ENCODE data around the gene MYO1B. TPM values are rescaled to one million over a fixed set of nuclear protein-coding genes. Genes with fewer than 3 reads are reported as not detected.
A peak's percentile ranks its signal among the peaks of the same experiment; 100 is the strongest.

Gene MYO1B
- total and polyA plus RNA-seq, 4 donors = 14.1 to 86.4 (median 56.3) TPM

DNA sequence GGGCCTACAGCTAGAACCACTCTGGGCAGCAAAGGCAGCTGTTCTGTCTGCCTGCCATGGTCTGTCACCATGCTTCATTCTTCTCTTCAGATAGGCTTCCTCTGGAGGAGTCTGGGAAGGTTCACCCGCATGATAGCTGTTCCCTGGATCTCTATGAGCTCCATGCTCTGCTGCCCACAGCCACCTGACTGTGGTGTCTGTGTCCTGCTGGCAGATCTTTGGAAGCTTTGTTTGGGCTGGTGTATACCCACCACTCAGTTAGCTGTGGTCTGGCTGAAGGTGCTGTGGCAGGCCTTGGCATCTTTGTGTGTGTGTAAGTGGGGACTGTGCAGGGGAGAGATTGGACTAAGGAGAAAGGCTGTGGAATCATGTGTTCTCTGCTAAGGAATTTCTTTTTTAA is 23.4 kb downstream of the MYO1B start:
- H3K4me3 ChIP-seq (ENCODE audit: low read length in 2 of 2) = no peak overlapping the region
- H3K4me1 ChIP-seq (ENCODE audit: control insufficient read depth in 1 of 2, insufficient read depth in 2 of 2, low read length in 2 of 2) = peaks cover 7 to 20% of the 10 kb centered on the region in 2 donors
- 98 to 100% methylated on average over 1 of the region's 1 CpG for WGBS, 2 donors

DNA sequence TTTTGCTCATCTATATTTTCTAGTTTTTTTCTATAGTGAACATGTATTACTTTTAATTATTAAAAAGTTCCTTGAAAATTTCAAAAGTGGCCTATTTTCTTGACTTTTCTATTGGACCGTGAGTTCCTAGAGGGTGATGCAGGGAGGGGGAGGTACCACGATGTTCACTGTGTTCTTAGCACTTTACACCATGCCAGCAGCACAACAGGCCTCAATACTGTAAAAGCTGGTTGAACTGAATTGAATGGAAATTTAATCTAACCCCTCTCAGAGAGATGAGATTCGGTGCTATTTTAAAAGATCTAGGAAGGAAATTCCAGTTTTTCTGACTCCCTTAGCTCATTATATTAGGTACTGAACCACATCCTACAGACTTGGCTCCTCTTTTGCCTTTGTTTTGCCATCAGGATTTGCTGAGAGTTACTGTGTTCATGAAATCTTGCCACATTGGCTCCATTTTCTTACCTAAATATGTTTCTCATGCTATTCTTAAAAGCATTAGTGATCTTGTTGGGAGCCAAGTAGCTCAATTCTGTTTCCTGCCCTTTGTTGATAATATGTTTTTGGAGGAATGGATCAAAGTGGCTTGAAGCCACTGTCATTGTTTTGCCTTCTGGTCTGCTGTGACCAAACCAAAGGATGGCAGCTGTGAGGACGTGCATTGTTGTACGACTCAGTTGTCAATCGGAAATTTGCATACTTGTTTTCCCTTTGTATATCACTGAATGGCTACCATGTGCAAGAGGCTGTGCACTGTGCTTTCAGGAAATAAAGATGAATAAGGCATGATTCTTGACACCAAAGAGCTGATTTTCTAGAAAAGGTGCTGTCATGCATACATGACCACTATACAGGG is 25.3 kb downstream of the MYO1B start:
- Histone ChIP-seq H3K9me3 (ENCODE audit: control insufficient read depth, low read length) (no peaks in the 10 kb centered on the region), H3K4me3 (ENCODE audit: low read length in 2 of 2) (no peak overlapping the region), H3K27me3 (ENCODE audit: control insufficient read depth in 1 of 2, insufficient read depth in 2 of 2, low read length in 1 of 2) (no peaks in the 10 kb centered on the region), H3K4me1 (ENCODE audit: control insufficient read depth in 1 of 2, insufficient read depth in 2 of 2, low read length in 2 of 2) (peaks cover 4 to 24% of the 10 kb centered on the region in 2 donors), H3K27ac (ENCODE audit: low read depth in 1 of 2, low read length in 2 of 2) (peak overlapping the region; percentile 48 to 84), H3K36me3 (ENCODE audit: control insufficient read depth in 1 of 2, insufficient read depth in 2 of 2, low read length in 1 of 2) (no peaks in the 10 kb centered on the region)
- DNase-seq = no peak
- no peak for ATAC-seq (ENCODE audit: low FRiP score)
- 7 to 17% methylated on average over 6 of the region's 6 CpGs for WGBS, 2 donors
- intact Hi-C loops (cut with DNase I) = no loop called here

More for the DNA sequence above, 23.4 kb downstream of the MYO1B start:
- DNase-seq = no peak
- no peaks in the 10 kb centered on the region for H3K36me3 ChIP-seq (ENCODE audit: control insufficient read depth in 1 of 2, insufficient read depth in 2 of 2, low read length in 1 of 2)
- H3K27me3 ChIP-seq (ENCODE audit: control insufficient read depth in 1 of 2, insufficient read depth in 2 of 2, low read length in 1 of 2) = no peaks in the 10 kb centered on the region
- no peak for ATAC-seq (ENCODE audit: low FRiP score)
- intact Hi-C loops (cut with DNase I) = loop anchor here in 1 of 2 donors (5.0 kb wide), 1 partner anchor 39 kb away; no protein-coding TSS in a partner anchor
- peak overlapping the region in 1 of 2 donors; percentile 25 for H3K27ac ChIP-seq (ENCODE audit: low read depth in 1 of 2, low read length in 2 of 2)
- H3K9me3 ChIP-seq (ENCODE audit: control insufficient read depth, low read length) = no peaks in the 10 kb centered on the region

DNA sequence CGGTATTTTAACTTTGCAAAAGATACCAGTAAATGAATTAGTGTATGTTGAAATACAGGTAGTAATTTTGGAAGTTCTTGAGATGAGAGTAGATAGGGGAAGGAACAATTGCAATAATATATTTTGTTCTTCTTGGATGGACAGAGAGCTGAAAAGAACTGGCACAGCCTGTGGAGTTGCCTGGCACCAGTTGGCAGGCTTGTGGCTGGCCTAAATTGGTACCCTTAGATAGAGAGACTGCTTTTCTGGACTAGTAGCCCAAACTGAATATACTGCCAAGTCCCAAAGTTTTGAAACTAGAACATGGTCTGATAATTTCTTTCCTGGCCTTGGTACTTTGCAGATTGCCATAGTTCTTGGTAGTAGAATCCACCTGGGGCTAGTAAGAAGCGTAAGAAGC is 26.9 kb downstream of the MYO1B start:
- Histone ChIP-seq H3K9me3 (ENCODE audit: control insufficient read depth, low read length) (no peaks in the 10 kb centered on the region), H3K4me3 (ENCODE audit: low read length in 2 of 2) (no peak overlapping the region), H3K27me3 (ENCODE audit: control insufficient read depth in 1 of 2, insufficient read depth in 2 of 2, low read length in 1 of 2) (no peaks in the 10 kb centered on the region), H3K4me1 (ENCODE audit: control insufficient read depth in 1 of 2, insufficient read depth in 2 of 2, low read length in 2 of 2) (peaks cover 4 to 18% of the 10 kb centered on the region in 2 donors), H3K36me3 (ENCODE audit: control insufficient read depth in 1 of 2, insufficient read depth in 2 of 2, low read length in 1 of 2) (no peaks in the 10 kb centered on the region), H3K27ac (ENCODE audit: low read depth in 1 of 2, low read length in 2 of 2) (peak overlapping the region in 1 of 2 donors; percentile 89)
- intact Hi-C loops (cut with DNase I) = no loop called here
- DNase-seq (no peak), ATAC-seq (ENCODE audit: low FRiP score) (peak; percentile 47)
- WGBS, 2 donors = 13 to 16% methylated on average over 2 of the region's 2 CpGs

DNA sequence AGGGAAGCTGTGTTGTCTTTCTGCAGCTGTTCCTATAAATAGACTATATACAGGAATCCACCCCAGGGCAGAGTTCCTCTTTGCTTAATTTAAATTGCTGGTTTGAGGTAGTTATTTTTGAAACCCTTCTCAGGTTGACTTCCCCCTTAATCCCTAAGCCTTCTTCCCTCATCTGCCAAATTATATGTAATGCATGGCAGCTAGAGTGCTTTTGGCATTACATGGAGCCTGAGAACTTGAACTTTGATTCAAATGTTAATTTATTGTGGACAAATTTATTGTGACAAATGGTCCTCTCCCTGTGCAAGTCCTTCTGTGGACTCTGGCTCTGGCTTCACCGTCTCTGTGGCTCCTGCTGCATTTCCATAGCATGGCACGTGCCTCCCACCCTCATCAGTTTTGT is 29.2 kb downstream of the MYO1B start:
- Histone ChIP-seq H3K27me3 (ENCODE audit: control insufficient read depth in 1 of 2, insufficient read depth in 2 of 2, low read length in 1 of 2) (no peaks in the 10 kb centered on the region), H3K9me3 (ENCODE audit: control insufficient read depth, low read length) (no peaks in the 10 kb centered on the region), H3K4me3 (ENCODE audit: low read length in 2 of 2) (no peak overlapping the region), H3K27ac (ENCODE audit: low read depth in 1 of 2, low read length in 2 of 2) (peak overlapping the region in 1 of 2 donors; percentile 7), H3K36me3 (ENCODE audit: control insufficient read depth in 1 of 2, insufficient read depth in 2 of 2, low read length in 1 of 2) (no peaks in the 10 kb centered on the region), H3K4me1 (ENCODE audit: control insufficient read depth in 1 of 2, insufficient read depth in 2 of 2, low read length in 2 of 2) (peaks cover 2 to 18% of the 10 kb centered on the region in 2 donors)
- ATAC-seq (ENCODE audit: low FRiP score) (no peak), DNase-seq (no peak)
- intact Hi-C loops (cut with DNase I) = no loop called here
- 17 to 23% methylated on average over 2 of the region's 2 CpGs for WGBS, 2 donors

DNA sequence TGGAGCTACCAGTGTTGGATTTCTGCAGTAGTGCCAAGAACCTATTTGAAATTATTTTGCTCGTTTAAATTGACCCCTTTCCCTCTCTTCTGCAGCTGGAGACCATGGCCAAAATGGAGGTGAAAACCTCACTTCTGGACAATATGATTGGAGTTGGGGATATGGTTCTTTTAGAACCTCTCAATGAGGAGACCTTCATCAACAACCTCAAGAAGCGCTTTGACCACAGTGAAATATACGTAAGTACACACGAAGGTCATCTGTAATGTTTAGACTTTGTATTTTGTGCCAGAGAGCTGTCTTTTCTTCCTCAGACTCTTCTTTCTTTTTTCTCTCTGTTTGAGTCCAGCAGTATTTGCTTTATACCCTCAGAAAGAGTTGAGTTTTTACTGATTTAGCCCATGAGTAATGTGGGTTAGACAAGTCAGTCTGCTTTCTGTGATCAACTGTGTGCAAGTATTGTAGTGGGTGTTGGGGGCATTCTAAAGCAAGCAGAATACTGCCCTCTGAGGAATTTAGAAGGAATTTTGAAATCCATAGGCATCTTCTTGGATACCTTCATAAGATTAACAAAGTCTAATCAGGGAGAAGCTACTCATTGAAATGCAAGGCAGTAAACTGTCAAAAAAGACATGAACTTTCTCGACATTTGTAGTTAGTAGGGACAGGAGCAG is 31.7 kb downstream of the MYO1B start:
- ATAC-seq (ENCODE audit: low FRiP score) = no peak
- intact Hi-C loops (cut with DNase I) = no loop called here
- Histone ChIP-seq H3K27ac (ENCODE audit: low read depth in 1 of 2, low read length in 2 of 2) (no peak overlapping the region), H3K4me3 (ENCODE audit: low read length in 2 of 2) (no peak overlapping the region), H3K36me3 (ENCODE audit: control insufficient read depth in 1 of 2, insufficient read depth in 2 of 2, low read length in 1 of 2) (peaks cover 0 to 4% of the 10 kb centered on the region in 2 donors), H3K27me3 (ENCODE audit: control insufficient read depth in 1 of 2, insufficient read depth in 2 of 2, low read length in 1 of 2) (no peaks in the 10 kb centered on the region), H3K9me3 (ENCODE audit: control insufficient read depth, low read length) (no peaks in the 10 kb centered on the region), H3K4me1 (ENCODE audit: control insufficient read depth in 1 of 2, insufficient read depth in 2 of 2, low read length in 2 of 2) (peaks cover 0 to 9% of the 10 kb centered on the region in 2 donors)
- no peak for DNase-seq
- 89 to 90% methylated on average over 5 of the region's 5 CpGs for WGBS, 2 donors

DNA sequence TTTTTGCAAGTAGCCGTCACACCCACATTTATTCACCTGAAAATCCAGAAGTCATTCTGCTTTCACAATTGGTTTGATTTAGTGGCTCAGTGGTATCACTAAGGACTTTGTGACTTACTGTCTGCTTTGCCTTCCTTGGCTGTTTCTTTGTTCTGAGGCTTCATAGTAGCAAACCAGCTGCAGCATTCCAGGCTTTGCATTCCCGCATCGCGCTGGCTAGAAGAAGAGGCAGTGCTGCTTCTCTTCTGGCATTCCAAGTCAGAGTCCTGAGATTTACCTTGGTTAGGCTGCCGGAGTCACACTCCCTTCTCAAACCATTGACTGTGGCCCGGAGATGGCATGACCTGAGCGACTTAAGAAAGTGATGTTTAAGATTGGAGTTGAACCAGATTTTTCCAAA is 35.1 kb downstream of the MYO1B start:
- ATAC-seq (ENCODE audit: low FRiP score) (no peak), DNase-seq (no peak)
- intact Hi-C loops (cut with DNase I) = no loop called here
- Histone ChIP-seq H3K9me3 (ENCODE audit: control insufficient read depth, low read length) (no peaks in the 10 kb centered on the region), H3K4me1 (ENCODE audit: control insufficient read depth in 1 of 2, insufficient read depth in 2 of 2, low read length in 2 of 2) (no peaks in the 10 kb centered on the region), H3K4me3 (ENCODE audit: low read length in 2 of 2) (no peak overlapping the region), H3K27ac (ENCODE audit: low read depth in 1 of 2, low read length in 2 of 2) (no peak overlapping the region), H3K36me3 (ENCODE audit: control insufficient read depth in 1 of 2, insufficient read depth in 2 of 2, low read length in 1 of 2) (peaks cover 0 to 4% of the 10 kb centered on the region in 2 donors), H3K27me3 (ENCODE audit: control insufficient read depth in 1 of 2, insufficient read depth in 2 of 2, low read length in 1 of 2) (no peaks in the 10 kb centered on the region)
- WGBS, 2 donors = 90 to 96% methylated on average over 7 of the region's 7 CpGs

DNA sequence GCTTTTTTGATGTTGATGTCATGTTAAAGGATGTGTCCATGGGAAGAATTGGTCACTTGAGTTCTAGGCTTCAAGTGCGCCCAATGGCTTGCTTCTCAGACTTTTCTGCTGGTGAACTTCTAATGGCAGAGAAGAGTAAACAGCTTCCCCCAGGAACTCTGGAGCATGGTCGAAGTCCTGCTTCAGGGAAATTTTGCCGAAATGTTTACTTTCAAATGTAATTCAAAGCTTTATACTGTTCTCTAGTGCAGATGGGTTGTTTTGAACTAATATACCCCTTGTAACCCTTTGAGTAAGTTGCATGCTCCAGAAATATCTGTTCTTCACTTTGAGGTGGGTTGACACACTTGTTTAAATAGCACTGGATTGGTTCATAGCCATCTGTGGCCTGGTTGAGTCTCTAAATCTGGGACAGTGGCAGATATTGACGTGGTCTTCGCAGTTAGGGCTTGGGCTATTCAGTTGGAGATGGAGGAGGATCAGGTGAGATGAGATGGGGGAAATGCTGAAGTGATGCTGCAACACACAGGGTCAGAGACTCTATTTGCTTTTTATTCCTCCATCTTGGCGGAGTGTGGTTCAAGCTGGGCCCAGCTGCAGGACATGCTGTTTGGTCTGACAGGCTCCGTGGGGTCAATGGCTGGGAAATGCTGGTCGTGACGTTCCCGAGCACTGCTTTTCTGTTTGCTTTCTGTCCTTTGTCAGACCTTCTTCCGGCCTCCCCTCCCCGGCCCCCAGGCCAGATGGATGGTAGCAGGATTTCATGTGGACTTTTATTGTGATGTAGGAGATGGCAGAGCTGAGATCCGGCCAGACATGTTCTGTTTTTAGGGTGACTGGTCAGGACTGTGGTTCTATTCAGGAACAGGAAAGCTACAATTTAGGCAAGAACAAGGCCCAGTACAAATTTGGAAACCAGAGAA is 35.9 kb downstream of the MYO1B start:
- no peaks in the 10 kb centered on the region for H3K9me3 ChIP-seq (ENCODE audit: control insufficient read depth, low read length)
- WGBS, 2 donors = 93 to 94% methylated on average over 13 of the region's 13 CpGs
- intact Hi-C loops (cut with DNase I) = no loop called here
- peaks cover 0 to 4% of the 10 kb centered on the region in 2 donors for H3K36me3 ChIP-seq (ENCODE audit: control insufficient read depth in 1 of 2, insufficient read depth in 2 of 2, low read length in 1 of 2)
- DNase-seq (no peak), ATAC-seq (ENCODE audit: low FRiP score) (no peak)
- no peak overlapping the region for H3K27ac ChIP-seq (ENCODE audit: low read depth in 1 of 2, low read length in 2 of 2)
- H3K4me1 ChIP-seq (ENCODE audit: control insufficient read depth in 1 of 2, insufficient read depth in 2 of 2, low read length in 2 of 2) = no peaks in the 10 kb centered on the region
- H3K4me3 ChIP-seq (ENCODE audit: low read length in 2 of 2) = no peak overlapping the region
- no peaks in the 10 kb centered on the region for H3K27me3 ChIP-seq (ENCODE audit: control insufficient read depth in 1 of 2, insufficient read depth in 2 of 2, low read length in 1 of 2)

DNA sequence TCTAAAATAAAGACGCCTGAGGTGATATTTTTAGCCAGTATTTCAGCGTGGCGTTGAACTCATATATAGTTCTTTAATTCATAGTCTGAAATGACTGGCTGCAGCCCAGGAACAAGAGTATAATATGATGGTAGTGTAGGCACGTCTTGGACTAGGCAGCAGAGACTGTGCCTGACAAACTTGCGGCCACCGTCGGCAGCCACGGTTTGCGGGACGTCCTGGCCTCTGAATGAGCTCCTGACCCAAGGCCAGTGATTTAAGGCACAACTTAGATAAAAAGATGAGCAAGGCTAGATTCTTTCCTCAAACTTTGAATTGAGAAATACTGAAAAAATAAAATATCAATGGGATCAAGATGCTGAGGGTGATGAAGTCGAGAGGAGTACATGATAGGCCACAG is 40.0 kb downstream of the MYO1B start:
- 21 to 29% methylated on average over 11 of the region's 11 CpGs for WGBS, 2 donors
- H3K4me3 ChIP-seq (ENCODE audit: low read length in 2 of 2) = no peak overlapping the region

More for the DNA sequence above, 40.0 kb downstream of the MYO1B start:
- peaks cover 0 to 4% of the 10 kb centered on the region in 2 donors for H3K36me3 ChIP-seq (ENCODE audit: control insufficient read depth in 1 of 2, insufficient read depth in 2 of 2, low read length in 1 of 2)
- H3K27ac ChIP-seq (ENCODE audit: low read depth in 1 of 2, low read length in 2 of 2) = no peak overlapping the region
- H3K4me1 ChIP-seq (ENCODE audit: control insufficient read depth in 1 of 2, insufficient read depth in 2 of 2, low read length in 2 of 2) = peaks cover 0 to 3% of the 10 kb centered on the region in 2 donors
- H3K9me3 ChIP-seq (ENCODE audit: control insufficient read depth, low read length) = no peaks in the 10 kb centered on the region
- intact Hi-C loops (cut with DNase I) = no loop called here
- H3K27me3 ChIP-seq (ENCODE audit: control insufficient read depth in 1 of 2, insufficient read depth in 2 of 2, low read length in 1 of 2) = no peaks in the 10 kb centered on the region
- DNase-seq (no peak), ATAC-seq (ENCODE audit: low FRiP score) (no peak)
